NOMO-1 (cell line): Measurements from ENCODE around the gene ETV5.

Source experiments
- DNase-seq, 2 experiments: peaks; one replicate each; lab custom pipeline; 2025; ENCODE audit not compliant: unreplicated experiment in 2 of 2; lab: John Stamatoyannopoulos, UW

The ETV5 gene

DNA sequence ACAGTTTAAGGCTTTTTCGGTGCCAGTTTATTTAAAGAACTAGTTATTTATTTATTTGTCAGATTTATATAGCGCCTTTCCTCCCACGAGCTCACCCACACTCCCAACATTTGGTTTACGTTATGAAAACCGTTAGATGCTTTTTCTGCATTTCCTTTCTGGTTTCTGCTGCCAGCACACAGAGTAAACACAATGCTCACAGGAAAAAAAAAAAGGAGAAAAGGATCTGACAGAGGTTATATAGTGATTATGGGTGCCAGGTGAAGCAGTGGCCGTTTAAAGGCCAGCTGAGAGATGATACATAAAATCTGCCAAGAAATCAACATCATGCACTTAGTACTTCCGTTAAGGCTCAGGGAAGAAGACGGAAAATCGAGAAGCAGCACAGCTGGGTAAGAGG is 37.9 kb downstream of the ETV5 start:
- no peak for DNase-seq

DNA sequence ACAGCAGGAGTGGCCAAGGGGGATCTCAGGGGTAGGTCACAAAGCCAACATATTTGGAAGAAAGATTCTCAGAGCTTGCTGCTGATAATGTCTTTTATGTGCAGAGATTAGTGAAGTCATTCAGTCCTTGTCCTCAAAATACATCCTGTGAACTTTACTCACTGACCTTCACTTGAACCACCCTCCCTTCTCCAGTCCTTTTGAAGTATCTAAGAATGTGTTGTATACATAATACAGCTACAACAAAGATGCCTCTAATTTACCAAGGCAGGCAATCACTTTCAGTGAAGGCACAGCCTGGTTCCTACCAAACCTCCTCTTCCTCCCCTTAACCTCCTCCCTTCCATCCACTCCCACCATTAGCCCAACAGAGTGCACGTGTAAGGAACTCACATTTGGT is 38.3 kb downstream of the ETV5 start:
- no peak for DNase-seq

DNA sequence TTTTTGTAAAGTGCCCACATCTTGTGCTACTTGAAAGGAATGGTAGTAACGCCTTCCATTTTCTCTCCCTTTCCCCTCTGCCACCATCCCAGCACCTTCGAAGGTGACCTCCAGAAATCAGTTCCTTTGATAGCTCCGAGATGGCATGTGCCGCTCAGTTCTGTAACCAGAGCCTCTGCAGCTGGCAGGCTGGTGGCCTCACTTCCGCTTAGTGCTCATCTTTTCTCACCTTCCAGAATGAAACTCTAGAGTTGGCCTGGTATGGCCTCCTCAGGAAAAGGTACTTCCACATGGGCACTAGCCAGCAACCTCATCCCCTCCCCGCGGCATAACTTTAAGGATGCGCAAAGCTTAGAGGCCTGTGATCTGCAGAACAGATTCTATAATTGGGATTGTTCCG is 38.8 kb downstream of the ETV5 start:
- DNase-seq, result no peak

DNA sequence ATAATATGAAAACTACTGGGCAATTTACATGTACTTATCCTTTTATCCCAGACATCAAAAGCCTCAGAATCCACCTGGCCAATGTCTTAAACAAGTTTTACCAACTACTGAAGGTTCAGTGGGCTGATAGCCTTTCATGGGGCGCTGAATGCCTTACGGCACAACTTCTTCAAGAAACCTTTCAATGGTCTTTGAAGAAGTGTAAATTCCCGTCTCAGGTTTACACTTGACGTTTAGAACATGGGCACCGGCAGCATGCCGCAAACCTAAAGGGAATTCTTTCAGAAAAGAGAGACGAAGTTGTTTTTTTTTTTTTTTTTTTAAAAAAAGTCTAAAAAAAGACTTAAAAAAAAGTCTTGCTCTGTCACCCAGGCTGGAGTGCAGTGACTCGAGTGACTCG is 39.7 kb downstream of the ETV5 start:
- no peak for DNase-seq

DNA sequence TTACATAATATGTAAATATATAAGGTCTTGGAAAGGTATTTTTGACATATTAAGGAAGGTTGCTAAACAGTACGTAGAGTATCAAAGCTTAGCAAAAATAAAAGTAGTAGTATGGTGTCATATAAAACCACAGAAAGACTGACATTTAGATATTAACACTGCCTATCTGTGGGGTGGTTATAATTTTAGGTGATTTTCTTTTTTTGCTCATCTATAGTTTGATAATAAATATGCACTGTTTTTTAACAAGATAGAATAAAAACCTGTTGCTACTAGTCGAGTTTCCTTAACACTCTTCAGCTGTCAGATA is 40.7 kb downstream of the ETV5 start:
- no peak for DNase-seq

DNA sequence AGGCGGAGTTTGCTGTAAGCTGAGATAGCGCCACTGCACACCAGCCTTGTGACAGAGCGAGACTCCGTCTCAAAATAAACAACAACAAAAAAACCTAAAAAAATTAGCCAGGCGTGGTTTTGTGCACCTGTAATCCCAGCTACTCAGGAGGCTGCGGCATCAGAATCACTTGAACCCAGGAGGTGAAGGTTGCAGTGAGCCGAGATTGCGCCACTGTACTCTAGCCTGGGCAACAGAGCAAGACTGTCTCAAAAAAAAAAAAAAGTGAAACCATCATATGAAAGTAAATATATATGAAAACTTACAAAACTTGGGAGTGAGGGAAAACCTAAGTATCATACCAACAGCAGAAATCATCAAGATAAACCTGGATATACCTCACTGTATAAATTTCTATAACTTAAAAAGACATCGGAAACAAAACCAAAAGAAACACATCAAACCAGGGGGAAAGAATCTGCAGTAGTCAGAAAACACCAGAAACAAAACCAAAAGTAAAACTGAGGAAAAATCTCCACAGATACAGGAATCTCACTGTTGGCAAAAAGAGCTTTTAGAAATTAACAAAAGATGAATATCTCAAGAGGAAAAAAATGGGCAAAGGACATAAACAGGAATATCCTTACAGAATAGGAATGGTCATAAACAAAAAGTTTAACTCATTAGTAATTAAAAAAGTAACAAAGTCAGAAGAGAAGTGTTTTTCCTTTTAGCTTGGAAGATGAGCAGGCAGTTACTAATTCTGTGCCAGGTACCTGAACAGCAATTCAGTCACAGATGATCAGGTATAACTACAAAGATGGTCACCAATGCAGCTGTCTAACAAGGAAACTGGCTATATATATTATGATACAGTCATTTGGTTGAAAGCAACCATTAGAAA is 41.3 kb downstream of the ETV5 start:
- no peak for DNase-seq

DNA sequence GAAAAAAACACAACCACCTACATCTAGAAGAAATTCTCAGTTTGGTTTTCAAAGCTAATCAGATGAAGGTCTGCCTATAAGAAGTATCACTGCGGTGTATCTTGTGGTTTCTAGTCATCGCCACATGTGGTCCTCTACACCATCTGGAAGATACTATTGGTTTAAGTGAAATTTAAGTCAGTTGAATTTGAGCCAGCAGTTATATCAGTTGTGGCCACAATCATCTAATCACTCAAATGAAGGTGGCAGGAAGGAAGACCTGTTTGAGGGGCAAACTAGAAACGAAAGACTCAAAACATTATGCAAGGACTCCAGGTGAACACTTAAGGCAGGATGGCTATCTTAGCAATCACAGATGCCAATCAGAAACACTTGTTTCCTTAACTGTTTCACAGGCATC is 48.7 kb downstream of the ETV5 start:
- no peak for DNase-seq

DNA sequence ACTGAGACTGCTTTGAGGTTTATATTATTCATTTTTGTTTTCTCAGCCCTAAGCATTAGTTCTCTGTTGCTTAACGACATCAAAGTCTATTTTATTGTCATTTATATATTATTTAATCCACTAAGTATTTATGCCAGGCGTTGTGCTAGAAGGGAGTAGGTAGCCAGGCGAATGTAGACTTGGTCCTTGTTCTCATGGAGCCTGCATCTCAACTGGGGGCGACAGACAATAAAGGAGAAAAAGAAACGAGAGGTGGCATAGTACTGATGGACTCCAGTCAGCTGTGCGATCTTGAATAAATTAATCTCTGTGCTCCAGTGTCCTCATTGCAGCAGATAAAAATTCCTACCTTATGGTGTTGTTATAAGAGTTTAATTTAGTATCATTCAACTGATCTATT is 49.7 kb downstream of the ETV5 start:
- no peak for DNase-seq

DNA sequence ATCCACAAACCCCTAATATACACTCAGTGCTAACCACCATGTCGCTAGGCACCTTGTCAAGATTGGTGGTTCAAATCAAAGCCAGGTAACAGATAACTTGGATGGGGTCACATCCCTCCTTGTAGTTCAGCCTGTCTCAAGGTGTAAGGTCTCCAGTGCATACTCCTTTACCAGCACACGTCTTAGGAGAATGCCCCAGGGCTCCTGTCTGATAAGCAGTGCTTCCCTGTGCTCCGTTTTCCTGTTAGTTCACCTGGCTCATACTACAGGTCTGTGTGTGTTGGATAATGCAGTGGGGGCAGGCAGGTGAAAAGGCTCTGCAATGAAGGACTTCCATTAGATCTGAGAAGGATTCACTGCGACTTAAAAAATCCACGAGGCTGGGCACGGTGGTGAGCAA is 50.7 kb downstream of the ETV5 start:
- DNase-seq, result no peak

DNA sequence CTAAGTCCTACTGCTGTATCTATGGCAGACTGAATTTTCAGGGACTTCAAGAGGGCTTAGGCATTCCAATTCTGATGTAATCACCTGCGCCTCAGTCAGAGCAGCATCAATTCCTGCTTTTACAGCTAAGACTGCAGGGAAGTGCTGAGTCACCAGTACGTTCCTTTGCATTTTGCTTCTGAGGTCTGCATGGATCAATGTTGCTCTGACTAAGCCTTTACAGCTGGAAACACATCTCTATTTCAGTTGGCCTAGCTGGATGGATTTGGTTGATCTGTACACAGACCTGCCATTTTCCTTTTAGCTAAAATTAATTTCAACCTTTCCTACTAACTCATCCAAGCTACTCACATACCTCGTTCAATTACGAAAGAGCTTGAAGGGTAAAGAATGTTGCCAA is 51.3 kb downstream of the ETV5 start:
- DNase-seq, result peak; percentile 74 to 87

DNA sequence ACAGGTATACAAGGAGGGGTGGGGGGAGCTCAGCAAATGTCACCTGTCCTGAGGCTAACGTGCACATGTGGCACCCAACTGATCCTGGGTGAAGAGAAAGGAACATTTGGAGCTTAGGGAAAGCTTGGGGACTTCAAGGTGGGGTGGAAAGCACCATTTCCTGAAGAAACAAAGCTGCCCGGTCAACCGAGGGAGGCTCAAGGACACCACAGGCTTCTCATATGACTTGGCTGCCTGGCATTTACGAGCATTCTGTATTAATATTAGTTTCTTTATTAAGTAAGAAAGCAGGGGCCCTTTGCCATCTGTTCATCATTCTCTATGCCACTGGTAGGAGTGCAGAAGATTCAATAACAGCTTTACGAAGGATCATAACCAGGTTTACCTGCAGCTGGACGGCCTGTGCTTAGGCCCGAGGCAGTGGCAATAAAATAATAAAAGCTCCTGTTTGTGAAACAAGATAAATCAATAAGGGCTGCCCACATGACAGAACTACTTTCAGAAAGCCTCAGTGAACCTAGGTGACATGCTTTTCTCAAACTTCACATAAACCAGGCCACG is 54.0 kb downstream of the ETV5 start:
- DNase-seq, result no peak

DNA sequence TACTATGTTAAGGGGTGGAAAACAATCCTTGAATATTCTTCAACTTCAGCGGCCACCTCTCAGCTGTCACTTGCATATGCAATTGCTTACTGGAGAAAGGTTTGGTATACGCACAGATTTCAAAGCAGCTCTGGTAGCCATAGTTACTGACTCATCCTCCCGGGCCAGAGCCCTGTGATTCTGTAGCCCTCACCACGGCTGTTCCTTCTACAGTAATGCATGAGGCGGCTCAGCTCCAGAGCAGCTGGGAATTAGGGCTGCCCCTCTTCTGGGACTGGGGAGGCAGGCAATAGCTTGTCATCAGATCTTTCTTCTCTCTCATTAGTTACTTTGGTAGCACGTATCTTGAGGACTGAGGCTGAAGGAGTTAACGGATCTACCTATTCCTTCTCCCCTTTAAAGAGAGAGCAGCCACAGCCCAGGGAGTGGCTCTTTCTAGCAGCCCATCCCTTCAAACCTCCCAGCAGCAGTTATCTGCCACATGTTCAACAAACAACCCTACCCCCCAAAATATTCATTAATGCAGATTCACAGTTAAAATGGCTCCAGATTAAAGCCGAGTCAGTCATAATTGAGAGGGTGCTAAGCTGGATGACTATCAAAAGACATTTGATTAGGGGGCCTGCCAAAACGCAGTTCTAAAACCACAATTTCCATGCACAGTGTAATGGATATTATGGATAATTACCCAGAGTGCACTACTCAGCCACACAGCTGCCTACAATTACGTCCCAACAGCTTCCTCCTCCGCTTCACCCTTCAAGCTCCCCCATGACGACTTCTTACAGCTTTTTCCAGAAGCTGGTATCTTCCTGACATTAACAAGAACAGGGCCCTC is 54.7 kb downstream of the ETV5 start:
- DNase-seq, result no peak

DNA sequence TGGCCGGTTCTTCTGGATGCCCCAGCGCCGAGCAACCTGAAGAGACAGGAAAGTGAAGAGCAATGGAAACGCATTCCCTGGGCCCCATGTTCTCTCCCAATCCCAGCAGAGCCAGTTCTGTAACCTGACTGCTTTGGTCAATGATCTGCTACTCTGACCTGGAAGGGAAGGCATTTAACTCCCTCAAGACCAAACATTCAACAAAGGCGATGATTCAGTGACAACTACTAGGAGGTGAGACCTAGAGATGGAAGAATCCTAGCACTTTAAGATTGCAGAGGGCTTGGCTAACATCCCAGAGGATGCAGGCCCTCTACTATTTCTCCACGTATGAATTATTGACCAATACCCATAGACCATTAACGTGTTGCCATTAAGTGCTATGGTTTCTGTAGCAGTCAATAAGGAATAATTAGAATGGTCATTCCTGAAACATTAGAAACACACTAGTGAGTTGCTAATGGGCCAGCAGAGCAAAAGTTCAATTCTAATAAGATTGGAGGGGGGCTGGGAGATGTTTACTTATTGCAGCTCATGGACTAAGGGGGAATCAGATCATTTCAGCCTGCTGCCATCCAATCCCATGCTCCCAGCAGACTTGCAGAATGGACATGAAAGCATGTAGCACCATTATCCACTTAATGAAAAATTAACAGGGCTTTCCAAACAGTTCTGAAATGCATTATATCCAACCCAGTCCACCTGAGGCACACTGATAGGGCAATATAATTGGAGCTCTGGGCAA is 56.6 kb downstream of the ETV5 start:
- no peak for DNase-seq

DNA sequence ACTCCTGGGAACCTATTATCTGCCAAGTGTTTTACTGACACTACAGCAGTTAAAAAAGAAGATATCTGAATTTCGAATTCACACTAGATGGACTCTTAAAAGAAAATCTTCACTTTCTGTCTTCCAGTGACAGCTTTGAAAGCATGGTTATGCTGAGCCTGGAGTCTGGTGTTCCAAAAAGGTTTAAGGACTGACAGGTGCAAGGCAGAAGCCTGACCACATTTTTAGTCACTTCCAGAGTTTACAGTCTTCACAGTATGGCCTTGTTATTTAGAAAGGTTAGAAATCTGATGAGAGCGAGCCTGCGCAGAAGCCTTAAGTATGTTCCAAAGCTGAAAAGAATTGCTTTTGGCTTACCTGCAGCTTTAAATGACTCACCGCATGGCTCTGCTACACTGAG is 59.9 kb downstream of the ETV5 start:
- no peak for DNase-seq

DNA sequence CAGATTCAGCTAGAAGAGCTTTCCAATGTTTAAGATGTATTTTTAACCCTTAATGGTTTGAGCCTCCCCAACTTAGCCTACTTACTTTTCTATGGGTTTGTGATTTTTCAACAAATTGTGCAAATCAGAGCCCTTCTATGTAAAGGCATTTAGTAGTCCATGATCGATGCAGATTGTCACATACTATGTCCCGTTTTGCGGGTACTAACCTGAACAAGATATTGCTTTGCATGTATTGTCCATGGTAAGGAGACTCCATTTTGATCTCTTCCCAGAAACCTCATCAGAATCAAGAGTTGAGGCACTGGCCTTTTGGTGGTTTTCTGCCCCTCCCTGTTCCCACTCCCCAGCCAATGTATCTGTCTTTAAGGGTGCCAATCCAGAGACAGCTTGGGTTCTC is 60.8 kb downstream of the ETV5 start:
- no peak for DNase-seq

DNA sequence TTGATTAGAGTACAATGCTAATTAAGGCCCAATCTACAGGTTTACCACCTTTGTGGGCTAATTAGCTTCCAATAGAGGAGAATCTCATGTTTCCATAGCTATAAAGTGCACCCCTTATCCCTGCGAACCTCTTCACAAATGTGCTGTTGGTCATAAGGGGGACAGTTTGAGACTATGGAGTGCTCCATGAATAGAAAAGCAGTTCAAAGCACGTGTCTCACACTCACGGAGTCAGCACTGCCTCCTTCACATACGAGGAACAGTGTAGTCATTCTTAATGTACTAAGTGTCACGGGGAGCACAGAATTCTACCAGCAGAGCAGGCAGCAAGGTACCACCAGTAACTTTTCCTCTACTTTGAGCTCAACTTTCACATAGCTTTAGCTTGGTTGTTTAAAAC is 62.1 kb downstream of the ETV5 start:
- DNase-seq, result no peak

DNA sequence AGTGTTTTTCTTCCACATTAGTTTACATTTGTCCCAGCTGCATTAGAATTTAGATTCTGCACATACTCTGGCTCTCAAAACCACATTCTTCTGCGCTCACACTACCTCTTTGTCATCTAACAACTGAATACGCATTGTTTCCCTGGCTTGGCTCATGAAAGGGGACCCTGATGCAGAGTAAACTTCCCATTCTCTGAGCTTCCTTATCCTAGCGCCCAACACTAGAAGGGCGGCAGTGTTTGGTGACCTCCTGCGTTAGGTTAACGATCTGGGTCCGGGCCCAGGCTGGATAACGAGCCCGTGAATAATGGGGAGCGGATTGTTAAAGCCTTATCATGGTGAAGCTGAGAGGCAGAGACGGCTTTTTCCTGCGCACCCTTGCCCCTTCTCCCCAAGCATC is 63.9 kb downstream of the ETV5 start:
- no peak for DNase-seq

DNA sequence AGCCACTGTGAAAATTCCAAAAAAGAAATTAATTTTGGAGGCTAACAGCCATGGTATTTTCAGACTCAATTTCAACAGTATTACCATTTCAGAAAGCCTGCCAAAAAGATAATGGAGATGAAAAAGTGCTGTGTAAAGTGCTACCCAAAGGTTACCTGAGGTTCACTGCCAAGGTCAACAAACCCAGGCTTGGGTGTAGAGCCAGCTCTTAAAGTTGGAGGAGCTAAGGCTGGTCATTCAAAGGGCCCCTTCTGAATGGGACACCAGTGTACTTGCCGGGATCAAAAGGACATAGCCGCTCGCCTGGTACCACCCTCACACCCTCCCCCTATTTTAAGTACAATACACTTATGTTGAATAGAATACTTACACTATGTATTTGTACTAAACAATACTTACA is 64.5 kb downstream of the ETV5 start:
- DNase-seq, result no peak

DNA sequence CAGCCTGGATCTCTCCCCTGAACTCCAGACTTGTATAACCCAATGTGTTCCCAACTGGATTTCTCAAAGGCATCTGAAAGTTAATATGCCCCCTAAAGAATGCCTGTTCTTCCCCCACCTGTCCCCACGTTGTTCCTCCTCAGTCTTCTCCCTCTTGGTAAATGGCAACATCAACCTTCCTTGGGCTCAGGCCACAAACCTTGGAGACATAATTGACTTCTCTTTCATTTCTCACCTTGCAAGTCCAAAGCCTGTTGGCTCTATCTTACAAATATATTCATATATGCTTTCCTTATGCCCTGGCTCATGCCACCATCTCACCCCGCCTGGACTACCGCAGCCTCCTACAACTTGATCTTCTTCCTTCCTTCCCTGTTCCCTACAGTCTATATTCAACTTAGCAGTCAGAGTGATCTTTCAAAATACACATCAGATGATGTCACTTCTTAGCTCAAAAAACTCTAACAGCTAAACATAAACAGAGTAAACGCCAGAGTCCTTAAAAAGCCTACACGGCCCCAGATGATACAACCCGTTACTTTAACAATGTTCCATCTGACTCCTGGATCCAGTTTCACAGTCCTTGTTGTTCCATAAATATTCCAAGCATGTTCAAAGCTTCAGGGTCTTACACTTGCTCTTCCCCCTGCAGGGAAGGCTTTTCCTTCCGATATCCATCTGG is 66.2 kb downstream of the ETV5 start:
- no peak for DNase-seq

DNA sequence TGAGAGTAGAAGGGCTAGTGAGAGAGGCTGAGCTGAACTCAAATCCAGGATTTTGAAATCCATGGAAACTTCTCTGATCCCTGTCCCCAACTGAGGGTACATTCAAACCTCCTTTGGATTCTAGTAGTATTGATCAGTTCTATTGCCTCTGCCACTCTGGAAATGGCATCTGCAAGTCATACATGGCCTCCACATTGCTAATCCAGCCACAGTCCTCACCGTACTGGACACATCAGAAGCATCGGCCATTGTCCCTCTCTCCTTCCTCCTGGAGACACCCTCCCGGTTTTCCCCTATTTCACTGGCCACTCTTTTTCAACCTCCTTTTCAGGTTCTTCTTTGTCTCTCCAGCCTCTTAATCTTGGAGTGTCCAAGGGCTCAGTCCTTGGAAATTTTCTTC is 66.9 kb downstream of the ETV5 start:
- no peak for DNase-seq

DNA sequence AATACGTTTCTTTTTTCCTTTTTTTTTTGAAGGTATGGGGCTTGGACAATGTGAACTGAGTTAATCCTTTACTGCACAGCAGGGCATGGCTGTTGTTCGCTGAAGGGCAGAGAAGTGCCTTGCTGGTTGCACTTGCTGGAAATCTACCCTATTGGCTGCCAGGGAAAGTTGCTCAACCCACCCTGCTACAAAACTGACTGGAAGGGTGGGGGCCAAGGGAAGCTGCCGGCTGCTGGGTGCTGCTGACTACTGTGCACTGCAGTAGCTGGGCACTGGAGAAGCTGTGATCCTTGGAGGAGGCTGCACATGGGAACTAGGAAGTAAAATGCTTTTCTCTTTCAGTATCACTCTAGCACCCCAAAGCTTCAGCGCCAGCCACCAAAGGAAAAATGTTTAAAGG is 70.5 kb downstream of the ETV5 start:
- no peak for DNase-seq
